Stromal cell of bone marrow (primary cell): Measurements from ENCODE around the gene BHLHE40.

Experiments used
- DNase-seq: peaks from one replicate; pipeline ENCODE4 v3.0.0-alpha.2; 2012; ENCODE audit warnings: low read depth

The BHLHE40 gene

GRCh38 chr3:4984511-4984864 lies 5.3 kb downstream of the BHLHE40 start:
- no peak for DNase-seq

- DNase-seq: no peak
Measured at GRCh38 chr3:4985330-4986174, 6.3 kb downstream of the BHLHE40 start.

DNA sequence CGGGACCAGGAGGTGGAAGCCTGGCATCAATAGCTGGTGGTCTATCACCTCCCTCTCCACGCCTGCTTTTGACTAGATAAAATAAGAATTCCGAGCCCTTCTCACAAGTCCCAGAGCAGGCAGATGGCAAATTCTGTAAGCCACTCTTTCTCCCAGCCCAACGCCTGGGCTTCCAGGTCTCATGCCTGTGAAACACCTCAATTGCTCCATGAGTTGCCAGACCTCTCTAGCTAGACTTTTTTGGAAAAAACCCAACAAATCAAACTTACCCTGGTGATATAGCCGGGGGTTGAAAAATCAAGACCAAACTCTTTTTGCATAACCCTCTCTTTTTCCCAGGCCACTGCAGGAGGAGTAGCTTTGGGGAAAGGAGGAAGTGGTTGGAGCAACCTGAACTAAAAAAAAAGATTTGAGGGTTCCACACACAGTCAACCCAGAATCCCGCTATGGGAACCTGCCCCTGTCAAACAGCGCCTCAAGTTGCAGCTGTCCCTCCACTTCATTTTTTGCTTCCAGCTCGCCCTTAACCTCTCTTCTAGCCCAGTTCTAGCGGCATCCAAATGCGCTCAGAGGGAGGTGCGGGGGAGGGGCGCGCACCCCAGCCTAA lies 7.0 kb downstream of the BHLHE40 start:
- DNase-seq: no peak

- peak; percentile 91 for DNase-seq
Measured at GRCh38 chr3:4986782-4987537, 7.7 kb downstream of the BHLHE40 start.

DNA sequence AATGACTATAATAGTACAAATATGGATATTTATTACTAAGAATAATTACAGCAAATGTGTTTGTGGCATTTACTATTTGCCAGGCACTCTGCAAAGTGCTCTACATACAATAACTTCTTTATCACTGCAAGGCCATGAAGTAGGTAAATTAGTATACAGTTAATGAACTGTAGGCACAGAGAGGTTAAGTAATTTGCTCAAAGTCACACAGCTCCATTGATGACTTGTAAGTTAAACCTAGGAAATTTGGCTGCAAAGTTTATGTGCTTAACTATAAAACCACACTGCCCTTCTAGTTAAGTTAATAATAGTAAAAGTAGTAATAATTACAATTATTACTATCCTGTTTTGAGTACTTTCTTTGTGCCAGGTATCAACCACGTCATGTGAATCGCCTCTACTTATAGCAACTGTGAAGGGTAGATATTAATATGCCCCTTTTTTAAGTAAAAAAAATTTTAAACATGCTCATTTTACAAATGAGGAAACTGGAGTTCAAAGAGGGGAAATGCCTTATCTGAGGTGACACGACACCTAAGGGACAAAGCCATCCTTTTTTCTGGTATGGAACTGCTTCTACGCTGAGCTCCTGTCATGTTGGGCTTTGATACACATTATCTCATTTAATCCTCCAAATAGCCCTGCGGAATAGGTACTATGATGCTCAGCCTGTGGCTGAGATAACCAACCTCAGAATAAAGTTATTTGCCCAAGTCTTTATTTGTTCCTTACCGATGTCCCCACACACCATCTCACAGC lies 8.5 kb downstream of the BHLHE40 start:
- no peak for DNase-seq

GRCh38 chr3:4988983-4989834 lies 10.0 kb downstream of the BHLHE40 start:
- DNase-seq: no peak

DNA sequence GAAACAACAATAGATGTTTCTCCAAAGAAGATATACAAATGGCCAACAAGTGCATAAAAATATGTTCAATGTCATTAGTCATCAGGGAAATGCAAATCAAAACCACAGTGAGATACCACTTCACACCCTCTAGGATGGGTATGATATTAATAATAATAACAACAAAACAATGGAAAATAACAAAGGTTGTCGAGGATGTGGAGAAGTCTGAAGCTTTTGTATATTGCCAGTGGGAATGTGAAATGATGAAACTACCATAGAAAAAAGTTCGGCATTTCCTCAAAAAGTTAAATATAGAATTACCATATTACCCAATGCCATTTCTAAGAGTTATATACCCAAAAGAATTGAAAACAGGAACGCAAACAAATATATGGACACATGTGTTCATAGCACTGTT lies 10.8 kb downstream of the BHLHE40 start:
- DNase-seq: no peak

DNA sequence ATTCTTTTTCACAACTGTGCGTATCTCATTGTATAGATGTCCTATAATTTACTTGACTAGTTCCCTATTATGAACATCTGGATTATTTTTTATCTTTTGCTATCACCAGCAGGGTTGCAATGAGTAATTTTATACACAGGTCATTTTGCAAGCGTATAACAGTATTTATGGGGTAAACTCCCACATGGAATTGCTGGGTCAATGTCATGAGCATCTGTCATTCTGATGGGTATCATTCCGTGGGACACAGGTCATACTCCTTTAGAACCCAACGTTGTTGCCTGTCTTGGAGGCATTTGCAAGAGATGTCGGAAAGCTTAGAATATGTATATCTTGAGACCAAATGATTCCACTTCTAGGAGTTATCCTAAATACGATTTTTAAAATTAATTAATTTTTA lies 12.9 kb downstream of the BHLHE40 start:
- no peak for DNase-seq

DNA sequence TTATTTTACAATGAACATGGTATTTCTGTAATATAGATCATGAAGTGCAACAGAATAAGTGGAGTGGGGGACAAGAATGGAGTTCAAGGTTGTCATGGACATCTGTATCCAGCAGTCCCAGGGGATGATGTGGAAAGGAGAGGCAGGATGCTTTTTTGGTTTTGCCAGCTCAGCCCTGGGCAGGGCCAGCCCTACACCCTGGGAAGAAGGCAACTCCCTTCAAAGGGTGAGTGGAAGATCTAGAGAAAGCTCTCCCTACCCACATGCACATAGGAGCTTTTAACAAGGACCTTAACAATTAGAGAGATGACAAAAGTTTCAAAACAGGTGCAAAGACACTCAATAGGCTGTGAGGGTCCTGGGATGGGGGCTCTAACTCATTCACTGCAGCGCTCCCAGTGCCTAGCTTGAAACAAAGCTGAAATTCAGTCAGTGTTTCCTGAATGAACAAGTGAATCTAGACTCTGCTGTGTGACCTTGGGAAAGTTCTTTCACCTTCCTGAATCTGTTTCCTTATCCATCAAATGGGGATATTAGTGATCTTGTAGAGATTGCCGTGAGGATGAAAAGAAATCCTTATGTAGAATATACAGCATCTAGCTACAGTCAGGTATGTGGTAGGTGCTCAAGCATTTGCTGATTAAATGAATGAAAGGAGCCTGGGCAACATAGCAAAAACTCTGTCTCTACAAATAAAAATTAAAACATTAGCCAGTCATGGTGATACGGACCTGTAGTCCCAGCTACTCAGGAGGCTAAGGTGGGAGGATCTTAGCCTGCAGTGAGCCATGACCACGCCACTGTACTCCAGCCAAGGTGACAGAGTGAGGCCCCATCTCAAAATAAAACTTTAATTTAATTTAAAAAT lies 14.3 kb downstream of the BHLHE40 start:
- DNase-seq: no peak

- no peak for DNase-seq
Measured at GRCh38 chr3:4994144-4994730, 15.0 kb downstream of the BHLHE40 start.

GRCh38 chr3:4994823-4995499 lies 15.7 kb downstream of the BHLHE40 start:
- DNase-seq: peak; percentile 92

- DNase-seq: no peak
Measured at GRCh38 chr3:4995500-4996053, 16.3 kb downstream of the BHLHE40 start.

DNA sequence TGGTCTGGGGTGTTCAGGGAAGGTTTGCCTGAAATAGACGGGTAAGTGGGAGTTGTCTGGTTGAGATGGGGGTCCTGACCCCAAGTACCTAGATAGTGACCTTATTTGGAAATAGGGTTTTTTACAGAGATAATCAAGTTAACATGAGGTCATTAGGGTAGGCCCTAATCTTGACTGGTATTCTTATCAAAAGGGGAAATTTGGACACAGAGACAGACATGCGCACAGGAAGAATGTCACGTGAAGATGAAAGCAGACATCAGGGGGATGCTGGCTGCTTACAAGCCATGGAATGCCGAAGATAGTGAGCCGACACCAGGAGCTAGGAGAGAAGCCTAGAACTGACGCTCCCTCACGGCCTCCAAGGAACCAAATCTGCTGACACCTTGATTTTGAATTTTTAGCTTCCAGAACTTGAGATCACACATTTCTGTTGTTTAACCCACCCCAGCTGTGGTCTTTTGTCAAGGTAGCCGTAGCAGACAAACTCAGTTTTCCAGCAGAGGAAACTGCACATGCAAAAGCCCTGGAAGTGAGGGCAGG lies 17.1 kb downstream of the BHLHE40 start:
- DNase-seq: no peak

- DNase-seq: no peak
Measured at GRCh38 chr3:4996771-4997291, 17.6 kb downstream of the BHLHE40 start.

DNA sequence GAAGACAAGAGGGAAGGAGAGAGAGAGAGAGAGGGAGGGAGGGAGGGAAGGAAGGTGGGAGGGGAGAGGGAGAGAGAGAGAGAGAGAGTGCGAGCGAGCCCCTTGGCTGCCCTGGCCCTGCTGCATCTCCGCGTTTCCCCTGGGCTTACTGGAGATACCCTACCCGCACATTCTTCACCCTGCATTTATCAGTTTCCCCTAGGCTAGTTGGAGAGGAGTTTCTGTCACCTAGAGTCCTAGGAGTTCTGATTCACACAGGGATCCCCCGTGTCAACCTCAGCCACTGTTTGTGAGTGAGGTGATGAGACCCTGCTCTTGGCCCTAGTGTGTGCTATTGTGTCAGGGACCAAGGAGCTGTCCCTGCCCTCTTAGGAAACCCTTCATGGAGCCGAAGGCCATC lies 18.7 kb downstream of the BHLHE40 start:
- DNase-seq: no peak

DNA sequence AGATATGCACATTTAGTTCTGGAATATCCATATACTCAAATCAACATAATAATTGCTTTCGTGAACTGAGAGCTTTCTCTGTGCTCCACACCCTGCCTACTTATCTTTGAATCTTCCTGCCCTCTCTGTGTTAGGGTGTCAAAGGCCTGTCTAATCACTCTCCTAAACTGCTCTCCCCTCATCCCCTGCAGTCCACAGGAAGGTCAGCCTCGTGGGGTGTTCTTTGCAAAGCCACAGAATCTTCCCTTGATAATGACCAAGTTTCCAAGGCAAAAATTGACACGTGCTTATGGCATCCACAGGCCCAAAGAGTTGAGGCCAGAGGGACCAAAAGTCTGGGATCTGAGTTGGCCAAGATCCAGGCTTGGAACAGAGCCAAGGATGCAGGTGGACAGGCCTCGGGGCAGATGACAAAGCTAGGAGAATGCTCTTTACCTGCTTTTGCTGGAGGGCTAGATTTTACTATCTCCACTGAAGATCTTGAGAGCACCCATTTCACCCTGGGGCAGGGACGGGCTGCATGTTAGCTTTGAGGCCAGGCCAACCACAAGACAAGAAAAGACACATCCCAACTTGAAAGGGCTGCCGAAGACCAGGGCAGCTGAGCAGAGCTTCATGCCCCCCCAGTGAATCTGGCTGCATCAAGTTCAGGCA lies 20.4 kb downstream of the BHLHE40 start:
- DNase-seq: no peak

DNA sequence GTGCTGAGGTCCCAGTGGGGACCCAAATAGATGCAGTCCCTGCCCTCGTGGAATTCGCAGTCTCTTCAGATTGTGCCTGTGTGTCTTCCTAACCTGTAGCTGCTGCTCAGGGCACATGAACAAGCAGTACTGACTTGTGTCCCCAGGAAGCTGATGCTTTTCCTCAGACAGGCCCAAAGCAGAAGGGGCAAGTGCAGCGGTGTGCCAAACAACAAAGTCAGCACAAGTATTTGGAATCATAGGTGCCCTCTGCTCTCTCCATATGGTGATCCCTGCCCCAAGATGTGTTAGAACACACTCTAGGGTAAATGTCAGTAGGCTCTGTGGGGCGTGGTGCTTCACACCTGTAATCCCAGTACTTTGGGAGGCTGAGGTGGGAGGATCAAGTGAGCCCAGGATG lies 21.9 kb downstream of the BHLHE40 start:
- no peak for DNase-seq

GRCh38 chr3:5001805-5002173 lies 22.6 kb downstream of the BHLHE40 start:
- no peak for DNase-seq
